Mesodermal cell (in vitro differentiated cells): Measurements from ENCODE around the gene P2RX5.

Experiments
- H3K27ac ChIP-seq: 2 replicates; pipeline ENCODE4 v1.7.0; 2013; ENCODE audit warnings: mild to moderate bottlenecking, low read depth, low read length, moderate library complexity; ENCODE audit not compliant: severe bottlenecking
- H3K36me3 ChIP-seq: 2 replicates; pipeline ENCODE4 v1.7.1; 2013; ENCODE audit warnings: mild to moderate bottlenecking, low read length, moderate library complexity; ENCODE audit not compliant: control insufficient read depth, insufficient read depth
- H3K4me1 ChIP-seq: one replicate; pipeline ENCODE4 v1.7.1; 2013; ENCODE audit warnings: mild to moderate bottlenecking, low read length; ENCODE audit not compliant: insufficient read depth, control insufficient read depth, poor library complexity, severe bottlenecking
- H3K4me3 ChIP-seq: 2 replicates; pipeline ENCODE4 v1.7.0; 2013; ENCODE audit warnings: low read length, control low read depth, mild to moderate bottlenecking; ENCODE audit not compliant: insufficient read depth, poor library complexity, severe bottlenecking; ENCODE audit errors: extremely low read depth
- H3K9me3 ChIP-seq: 2 replicates; pipeline ENCODE4 v1.7.1; 2013; ENCODE audit warnings: mild to moderate bottlenecking, low read length, moderate library complexity; ENCODE audit not compliant: control insufficient read depth
- WGBS, 2 experiments: methylation state at CpG; one replicate each; pipeline ENCODE4 v1.1.5; 2013; ENCODE audit warnings: missing lambda C conversion rate in 2 of 2; ENCODE audit not compliant: insufficient coverage in 2 of 2; 5-methylcytosine and 5-hydroxymethylcytosine counted together

Gene P2RX5

GRCh38 chr17:3656755-3657587 is 39.0 kb downstream of the P2RX5 start:
- Histone ChIP-seq H3K4me3 (no peak overlapping the region), H3K4me1 (peaks cover 7% of the 10 kb centered on the region), H3K27ac (no peak overlapping the region), H3K9me3 (no peaks in the 10 kb centered on the region), H3K36me3 (peaks cover 3% of the 10 kb centered on the region)
- 94 to 97% methylated on average over 10 to 15 of the region's 16 CpGs for WGBS, 2 experiments

- WGBS, 2 experiments = 95 to 96% methylated on average over 6 to 13 of the region's 16 CpGs
- no peak overlapping the region for H3K4me3 ChIP-seq
- no peak overlapping the region for H3K27ac ChIP-seq
- H3K4me1 ChIP-seq = peaks cover 7% of the 10 kb centered on the region
- no peaks in the 10 kb centered on the region for H3K9me3 ChIP-seq
- peaks cover 3% of the 10 kb centered on the region for H3K36me3 ChIP-seq
These were observed 39.6 kb downstream of the P2RX5 start for GRCh38 chr17:3656353-3656752.

- WGBS, 2 experiments = 98 to 100% methylated on average over 4 to 8 of the region's 11 CpGs
- Histone ChIP-seq H3K4me1 (peaks cover 7% of the 10 kb centered on the region), H3K4me3 (no peak overlapping the region), H3K9me3 (no peaks in the 10 kb centered on the region), H3K27ac (no peak overlapping the region), H3K36me3 (peaks cover 3% of the 10 kb centered on the region)
These were observed 40.2 kb downstream of the P2RX5 start for GRCh38 chr17:3655766-3656165.

- H3K36me3 ChIP-seq = peaks cover 26% of the 10 kb centered on the region
- H3K4me1 ChIP-seq = no peaks in the 10 kb centered on the region
- 67 to 77% methylated on average over 16 to 20 of the region's 20 CpGs for WGBS, 2 experiments
- no peak overlapping the region for H3K4me3 ChIP-seq
- H3K9me3 ChIP-seq = no peaks in the 10 kb centered on the region
- H3K27ac ChIP-seq = no peak overlapping the region
These were observed 48.0 kb downstream of the P2RX5 start for GRCh38 chr17:3647769-3648555.

- 88 to 94% methylated on average over 10 to 12 of the region's 12 CpGs for WGBS, 2 experiments
- Histone ChIP-seq H3K27ac (no peak overlapping the region), H3K4me3 (no peak overlapping the region), H3K4me1 (no peaks in the 10 kb centered on the region), H3K36me3 (peaks cover 29% of the 10 kb centered on the region), H3K9me3 (no peaks in the 10 kb centered on the region)
These were observed 48.7 kb downstream of the P2RX5 start for GRCh38 chr17:3647251-3647650.

GRCh38 chr17:3645310-3645709 is 50.6 kb downstream of the P2RX5 start:
- 41 to 54% methylated on average over 4 to 5 of the region's 5 CpGs for WGBS, 2 experiments
- Histone ChIP-seq H3K36me3 (peaks cover 34% of the 10 kb centered on the region), H3K4me1 (peaks cover 4% of the 10 kb centered on the region), H3K27ac (no peak overlapping the region), H3K9me3 (no peaks in the 10 kb centered on the region), H3K4me3 (no peak overlapping the region)

GRCh38 chr17:3643889-3644349 is 52.0 kb downstream of the P2RX5 start:
- Histone ChIP-seq H3K36me3 (peaks cover 28% of the 10 kb centered on the region), H3K4me1 (peaks cover 8% of the 10 kb centered on the region), H3K9me3 (no peaks in the 10 kb centered on the region), H3K4me3 (no peak overlapping the region), H3K27ac (no peak overlapping the region)
- 86 to 94% methylated on average over 3 to 4 of the region's 4 CpGs for WGBS, 2 experiments

GRCh38 chr17:3641717-3642486 is 54.1 kb downstream of the P2RX5 start:
- Histone ChIP-seq H3K27ac (no peak overlapping the region), H3K9me3 (no peaks in the 10 kb centered on the region), H3K36me3 (peaks cover 29% of the 10 kb centered on the region), H3K4me3 (no peak overlapping the region), H3K4me1 (peaks cover 8% of the 10 kb centered on the region)
- WGBS, 2 experiments = 97% methylated on average over 6 of the region's 19 CpGs

GRCh38 chr17:3641014-3641413 is 54.9 kb downstream of the P2RX5 start:
- 13 to 80% methylated on average over 1 to 2 of the region's 3 CpGs for WGBS, 2 experiments

GRCh38 chr17:3639981-3640596 is 55.9 kb downstream of the P2RX5 start:
- Histone ChIP-seq H3K4me3 (no peak overlapping the region), H3K9me3 (no peaks in the 10 kb centered on the region), H3K4me1 (peaks cover 8% of the 10 kb centered on the region), H3K27ac (no peak overlapping the region), H3K36me3 (peaks cover 25% of the 10 kb centered on the region)
- 77 to 78% methylated on average over 7 of the region's 7 CpGs for WGBS, 2 experiments

More at GRCh38 chr17:3641014-3641413, 54.9 kb downstream of the P2RX5 start:
- Histone ChIP-seq H3K4me1 (peaks cover 8% of the 10 kb centered on the region), H3K36me3 (peaks cover 25% of the 10 kb centered on the region), H3K9me3 (no peaks in the 10 kb centered on the region), H3K4me3 (no peak overlapping the region), H3K27ac (no peak overlapping the region)
